ENCODE results near the gene L3MBTL4. TPM values are rescaled to one million over a fixed set of nuclear protein-coding genes. Genes with fewer than 3 reads are reported as not detected.

The L3MBTL4 gene
- total and polyA plus RNA-seq, 9 of the 15 experiments (the other 6 are each of a cell fraction or from before 2014, with no cell fraction given), result not detected

DNA sequence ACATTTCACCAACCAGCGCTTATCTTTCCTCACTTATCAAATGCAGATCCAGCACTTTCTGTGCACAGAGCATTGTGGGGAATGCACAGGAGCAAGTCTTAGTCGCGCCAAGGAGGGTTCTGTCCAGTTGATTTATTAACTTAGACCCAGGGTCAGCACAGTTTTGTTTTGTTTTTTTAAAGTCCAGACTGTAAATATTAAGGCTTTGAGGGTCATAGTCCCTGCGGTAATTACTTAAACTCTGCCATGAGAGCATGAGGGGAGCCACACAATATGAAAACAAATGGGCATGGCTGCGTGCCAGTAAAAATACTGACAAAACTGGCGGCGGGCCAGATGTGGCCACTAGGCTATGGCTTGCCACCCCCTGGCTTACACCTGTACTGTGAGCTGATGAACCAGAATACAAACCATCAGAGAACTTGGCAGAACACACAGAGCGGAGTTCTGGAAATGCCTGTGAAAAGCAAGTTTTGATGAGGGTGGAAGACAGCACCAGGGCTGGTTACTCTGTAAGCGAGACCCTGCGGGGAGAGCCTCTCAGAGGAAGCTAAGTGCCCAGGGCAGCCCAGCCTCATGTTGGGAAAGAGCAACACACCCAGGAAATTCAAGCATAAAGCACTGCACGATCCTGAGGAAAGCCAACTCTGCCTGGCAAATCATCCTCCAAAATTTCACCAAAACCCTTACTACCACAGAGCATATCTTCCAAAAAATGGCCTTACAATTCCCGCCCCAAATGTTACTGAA is 43.6 kb downstream of the L3MBTL4 start:
- no TSS peak for BruUV-seq (replicated peaks)
- no peaks in the 10 kb centered on the region for H3K9me3 ChIP-seq (replicated peaks; ENCODE audit: control insufficient read depth, insufficient read depth, low read depth, low read length)
- FAIRE-seq (no peak), DNase-seq (ENCODE audit: extremely low read depth in 1 of 4, low spot score in 3 of 4) (no peak), ATAC-seq (no peak)
- intact Hi-C loops (cut with micrococcal nuclease), result no loop called here
- no peak for TF ChIP-seq CAMTA2 (CRISPR knock-in tag; conservative IDR thresholded peaks at IDR 0.05)
- no peak for TF ChIP-seq PTTG1 (tag; IDR thresholded peaks at IDR 0.05; ENCODE audit: low read depth)
- TF ChIP-seq, protein P1, sequence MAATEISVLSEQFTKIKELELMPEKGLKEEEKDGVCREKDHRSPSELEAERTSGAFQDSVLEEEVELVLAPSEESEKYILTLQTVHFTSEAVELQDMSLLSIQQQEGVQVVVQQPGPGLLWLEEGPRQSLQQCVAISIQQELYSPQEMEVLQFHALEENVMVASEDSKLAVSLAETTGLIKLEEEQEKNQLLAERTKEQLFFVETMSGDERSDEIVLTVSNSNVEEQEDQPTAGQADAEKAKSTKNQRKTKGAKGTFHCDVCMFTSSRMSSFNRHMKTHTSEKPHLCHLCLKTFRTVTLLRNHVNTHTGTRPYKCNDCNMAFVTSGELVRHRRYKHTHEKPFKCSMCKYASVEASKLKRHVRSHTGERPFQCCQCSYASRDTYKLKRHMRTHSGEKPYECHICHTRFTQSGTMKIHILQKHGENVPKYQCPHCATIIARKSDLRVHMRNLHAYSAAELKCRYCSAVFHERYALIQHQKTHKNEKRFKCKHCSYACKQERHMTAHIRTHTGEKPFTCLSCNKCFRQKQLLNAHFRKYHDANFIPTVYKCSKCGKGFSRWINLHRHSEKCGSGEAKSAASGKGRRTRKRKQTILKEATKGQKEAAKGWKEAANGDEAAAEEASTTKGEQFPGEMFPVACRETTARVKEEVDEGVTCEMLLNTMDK (IDR thresholded peaks at IDR 0.05; ENCODE audit: borderline replicate concordance, insufficient read depth, low read depth, low read length, poor library complexity, severe bottlenecking), result no peak
- TF ChIP-seq, protein P2, sequence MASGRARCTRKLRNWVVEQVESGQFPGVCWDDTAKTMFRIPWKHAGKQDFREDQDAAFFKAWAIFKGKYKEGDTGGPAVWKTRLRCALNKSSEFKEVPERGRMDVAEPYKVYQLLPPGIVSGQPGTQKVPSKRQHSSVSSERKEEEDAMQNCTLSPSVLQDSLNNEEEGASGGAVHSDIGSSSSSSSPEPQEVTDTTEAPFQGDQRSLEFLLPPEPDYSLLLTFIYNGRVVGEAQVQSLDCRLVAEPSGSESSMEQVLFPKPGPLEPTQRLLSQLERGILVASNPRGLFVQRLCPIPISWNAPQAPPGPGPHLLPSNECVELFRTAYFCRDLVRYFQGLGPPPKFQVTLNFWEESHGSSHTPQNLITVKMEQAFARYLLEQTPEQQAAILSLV (tag; IDR thresholded peaks at IDR 0.05), result no peak
- TF ChIP-seq, protein P3, sequence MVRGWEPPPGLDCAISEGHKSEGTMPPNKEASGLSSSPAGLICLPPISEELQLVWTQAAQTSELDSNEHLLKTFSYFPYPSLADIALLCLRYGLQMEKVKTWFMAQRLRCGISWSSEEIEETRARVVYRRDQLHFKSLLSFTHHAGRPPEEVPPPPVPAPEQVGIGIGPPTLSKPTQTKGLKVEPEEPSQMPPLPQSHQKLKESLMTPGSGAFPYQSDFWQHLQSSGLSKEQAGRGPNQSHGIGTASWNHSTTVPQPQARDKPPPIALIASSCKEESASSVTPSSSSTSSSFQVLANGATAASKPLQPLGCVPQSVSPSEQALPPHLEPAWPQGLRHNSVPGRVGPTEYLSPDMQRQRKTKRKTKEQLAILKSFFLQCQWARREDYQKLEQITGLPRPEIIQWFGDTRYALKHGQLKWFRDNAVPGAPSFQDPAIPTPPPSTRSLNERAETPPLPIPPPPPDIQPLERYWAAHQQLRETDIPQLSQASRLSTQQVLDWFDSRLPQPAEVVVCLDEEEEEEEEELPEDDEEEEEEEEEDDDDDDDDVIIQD (CRISPR knock-in tag; IDR thresholded peaks at IDR 0.05), result no peak
- TF ChIP-seq, protein P4, sequence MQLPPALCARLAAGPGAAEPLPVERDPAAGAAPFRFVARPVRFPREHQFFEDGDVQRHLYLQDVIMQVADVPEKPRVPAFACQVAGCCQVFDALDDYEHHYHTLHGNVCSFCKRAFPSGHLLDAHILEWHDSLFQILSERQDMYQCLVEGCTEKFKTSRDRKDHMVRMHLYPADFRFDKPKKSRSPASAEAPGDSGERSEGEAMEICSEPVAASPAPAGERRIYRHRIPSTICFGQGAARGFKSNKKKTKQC (CRISPR knock-in tag; IDR thresholded peaks at IDR 0.05), result no peak
- ChIA-PET POLR2A (no interaction called here), CTCF (ENCODE audit: low intra/inter-chr PET ratio) (no interaction called here)
- H3K9me1 ChIP-seq (ENCODE audit: control insufficient read depth, insufficient read depth, low read length), result no peaks in the 10 kb centered on the region
- H3K36me3 ChIP-seq (ENCODE audit: control insufficient read depth, insufficient read depth, low read length), result no peaks in the 10 kb centered on the region
- no peaks in the 10 kb centered on the region; a peak in 1 of 5 replicates for H3K27me3 ChIP-seq (ENCODE audit: control insufficient read depth in 2 of 2, insufficient read depth in 2 of 2, low read length in 2 of 2)
- no peaks in the 10 kb centered on the region for H3K4me1 ChIP-seq (replicated peaks in 1 of 2; ENCODE audit: control insufficient read depth in 2 of 2, insufficient read depth in 2 of 2, low read length in 2 of 2)
- H3K9ac ChIP-seq (ENCODE audit: insufficient read depth in 1 of 2, low read depth in 2 of 2, low read length in 2 of 2), result no peak overlapping the region
- H2AFZ ChIP-seq (ENCODE audit: low read depth, low read length), result no peak overlapping the region
- no peak overlapping the region for H3K4me2 ChIP-seq (ENCODE audit: insufficient read depth, low read length)
- in situ Hi-C loops (cut with MboI), result no loop called here
- no peaks in the 10 kb centered on the region for H4K20me1 ChIP-seq (replicated peaks; ENCODE audit: control insufficient read depth, insufficient read depth, low read length)
- H3K79me2 ChIP-seq (ENCODE audit: control insufficient read depth, insufficient read depth, low read length), result no peaks in the 10 kb centered on the region
- H3K4me3 ChIP-seq, result no peak overlapping the region
- 1% methylated on average over 12 of the region's 12 CpGs for WGBS (ENCODE audit: insufficient coverage, low coverage, missing lambda C conversion rate)
- H3K27ac ChIP-seq (ENCODE audit: extremely low read depth, low read depth, low read length), result no peak overlapping the region

Measured in K562 (cell line).